ENCODE measurements around the gene CAVIN1.
"Not testable (repeated sequence)": the region's sequence is repeated elsewhere in the genome, so short reads cannot be mapped to it uniquely, and the experiment has no call there.

Gene CAVIN1

DNA sequence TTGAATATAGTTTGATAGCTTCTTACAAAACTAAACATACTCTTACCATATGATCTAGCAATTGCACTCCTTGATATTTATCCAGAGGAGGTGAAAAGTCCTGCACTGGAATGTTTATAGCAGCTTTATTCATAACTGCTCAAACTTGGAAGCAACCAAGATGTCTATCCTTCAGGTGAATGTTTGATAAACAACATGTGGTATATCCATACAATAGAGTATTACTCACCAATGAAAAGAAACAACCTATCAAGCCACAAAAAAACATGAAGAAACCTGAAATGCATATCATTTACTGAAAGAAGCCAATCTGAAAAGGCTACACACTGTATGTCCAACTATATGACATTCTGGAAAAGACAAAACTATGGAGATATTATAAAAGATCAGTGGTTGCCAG, 50.9 kb downstream of the CAVIN1 start:
- no peak for DNase-seq

DNA sequence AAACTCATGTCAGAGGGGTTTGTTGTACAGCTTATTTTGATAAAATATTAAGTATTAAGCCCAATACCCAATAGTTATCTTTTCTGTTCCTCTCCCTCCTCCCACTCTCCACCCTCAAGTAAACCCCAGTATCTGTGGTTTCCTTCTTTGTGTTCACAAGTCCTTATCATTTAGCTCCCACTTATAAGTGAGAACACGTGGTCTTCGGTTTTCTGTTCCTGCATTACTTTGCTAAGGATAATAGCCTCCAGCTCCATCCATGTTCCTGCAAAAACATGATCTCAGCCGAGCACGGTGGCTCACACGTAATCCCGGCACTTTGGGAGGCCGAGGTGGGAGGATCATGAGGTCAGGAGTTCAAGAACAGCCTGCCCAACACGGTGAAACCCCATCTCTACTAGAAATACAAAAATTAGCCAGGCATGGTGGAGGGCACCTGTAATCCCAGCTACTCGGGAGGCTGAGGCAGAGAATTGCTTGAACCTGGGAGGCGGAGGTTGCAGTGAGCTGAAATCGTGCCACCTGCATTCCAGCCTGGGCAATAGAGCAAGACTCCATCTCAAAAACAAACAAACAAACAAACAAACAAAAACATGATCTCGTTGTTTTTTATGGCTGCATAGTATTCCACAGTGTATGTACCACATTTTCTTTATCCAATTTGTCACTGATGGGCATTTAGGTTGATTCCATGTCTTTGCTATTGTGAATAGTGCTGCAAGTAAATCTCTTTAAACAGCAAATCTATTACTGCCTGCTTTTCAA, 54.1 kb downstream of the CAVIN1 start:
- not testable (repeated sequence) for DNase-seq

DNA sequence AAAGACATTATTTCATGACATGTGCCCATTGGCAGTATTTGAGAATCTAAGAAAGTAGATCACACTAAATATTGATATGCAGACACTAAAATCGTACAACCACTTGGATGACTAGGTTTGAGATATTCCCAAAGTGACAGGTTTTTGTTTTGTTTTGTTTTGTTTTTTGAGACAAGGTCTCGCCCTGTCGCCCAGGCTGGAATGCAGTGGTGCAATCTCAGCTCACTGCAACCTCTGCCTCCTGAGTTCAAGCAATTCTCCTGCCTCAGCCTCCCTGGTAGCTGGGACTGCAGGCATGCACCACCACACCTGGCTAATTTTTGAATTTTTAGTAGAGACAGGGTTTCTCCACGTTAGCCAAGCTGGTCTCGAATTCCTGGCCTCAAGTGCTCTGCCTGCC, 54.7 kb downstream of the CAVIN1 start:
- DNase-seq = not testable (repeated sequence)

DNA sequence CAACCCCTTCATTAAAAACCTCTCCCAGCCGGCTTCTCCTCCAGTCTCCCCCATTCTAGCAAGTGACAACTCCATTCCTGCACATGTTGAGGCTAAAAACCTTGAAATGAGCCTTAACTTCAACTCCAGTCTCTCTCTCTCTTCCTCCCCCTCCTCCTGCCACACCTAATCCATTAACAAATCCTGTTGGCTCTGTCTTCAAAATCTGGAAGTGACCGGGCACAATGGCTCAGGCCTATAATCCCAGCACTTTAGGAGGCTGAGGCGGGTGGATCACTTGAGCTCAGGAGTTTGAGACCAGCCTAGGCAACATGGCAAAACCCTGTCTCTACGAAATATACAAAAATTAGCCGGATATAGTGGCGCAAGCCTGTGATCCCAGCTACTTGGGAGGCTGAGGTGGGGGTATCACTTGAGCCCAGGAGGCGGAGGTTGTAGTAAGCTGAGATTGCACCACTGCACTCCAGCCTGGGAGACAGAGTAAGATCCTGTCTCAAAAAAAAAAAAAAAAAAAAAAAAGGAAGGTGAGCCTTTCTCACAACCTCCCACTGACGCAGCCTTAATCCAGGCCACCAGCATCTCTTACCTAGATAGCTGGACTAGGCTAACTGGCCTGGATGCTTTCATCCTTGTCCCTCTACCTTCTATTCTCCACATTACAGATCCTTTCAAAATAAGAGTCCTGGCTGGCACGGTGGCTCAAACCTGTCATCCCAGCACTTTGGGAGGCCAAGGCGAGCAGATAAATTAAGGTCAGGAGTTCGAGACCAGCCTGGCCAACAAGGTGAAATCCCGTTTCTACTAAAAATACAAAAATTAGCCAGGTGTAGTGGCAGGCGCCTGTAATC, 56.7 kb downstream of the CAVIN1 start:
- DNase-seq = not testable (repeated sequence)

DNA sequence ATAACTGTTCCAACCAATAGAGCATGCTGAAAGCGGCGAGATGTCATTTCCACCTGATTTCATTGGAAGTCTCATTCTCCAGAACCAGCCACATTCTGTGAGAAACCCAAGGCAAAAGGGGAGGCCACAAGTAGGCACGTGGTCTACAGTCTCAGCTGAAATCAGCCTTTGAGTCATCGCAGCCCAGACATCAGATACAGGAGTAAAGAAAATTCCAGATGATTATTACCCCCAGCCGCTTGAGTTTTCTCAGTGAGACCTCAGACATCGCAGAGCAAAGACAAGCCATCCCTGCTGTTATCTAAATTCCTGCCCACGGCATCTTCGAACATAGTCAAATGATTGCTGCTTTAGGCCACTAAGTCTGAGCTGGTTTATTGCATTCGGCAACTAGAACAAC, 57.9 kb downstream of the CAVIN1 start:
- DNase-seq = no peak

DNA sequence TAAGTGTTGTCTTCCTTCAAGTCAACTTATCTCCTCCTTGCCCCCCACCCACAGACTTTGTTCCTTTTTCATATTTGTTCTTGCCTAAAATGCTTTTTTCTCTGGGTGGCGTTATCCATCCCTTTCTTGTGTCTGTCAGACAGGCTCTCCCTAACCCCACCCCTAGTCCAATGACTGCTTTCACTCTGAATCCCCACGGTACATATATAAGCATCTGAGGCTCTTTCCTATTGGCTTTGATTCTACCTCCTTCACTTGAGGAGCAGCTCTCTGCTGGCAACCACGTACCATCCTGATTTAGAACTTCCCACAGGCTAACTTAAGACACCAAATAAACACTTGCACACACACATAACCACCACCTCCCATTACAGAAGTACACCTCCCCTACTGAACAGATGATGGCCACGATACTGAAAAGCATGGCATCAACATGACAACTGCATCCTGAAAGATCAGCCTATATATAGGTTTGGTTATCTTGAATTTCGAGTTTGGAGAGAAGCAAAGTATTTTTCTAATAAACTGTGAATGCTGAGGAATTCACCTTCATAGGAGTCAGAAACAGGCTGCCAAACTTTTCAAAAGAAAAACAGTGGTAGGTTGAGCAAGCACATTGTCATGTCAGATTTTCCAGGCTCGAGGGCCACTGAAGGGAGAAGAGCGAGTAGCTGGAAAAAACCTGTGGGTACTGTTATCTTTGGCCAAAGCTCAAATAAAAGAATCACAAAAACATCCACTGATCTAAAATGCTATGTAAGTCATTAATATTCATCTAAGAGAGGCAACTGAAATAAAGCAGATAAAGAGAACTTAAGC, 59.1 kb downstream of the CAVIN1 start:
- DNase-seq = no peak

DNA sequence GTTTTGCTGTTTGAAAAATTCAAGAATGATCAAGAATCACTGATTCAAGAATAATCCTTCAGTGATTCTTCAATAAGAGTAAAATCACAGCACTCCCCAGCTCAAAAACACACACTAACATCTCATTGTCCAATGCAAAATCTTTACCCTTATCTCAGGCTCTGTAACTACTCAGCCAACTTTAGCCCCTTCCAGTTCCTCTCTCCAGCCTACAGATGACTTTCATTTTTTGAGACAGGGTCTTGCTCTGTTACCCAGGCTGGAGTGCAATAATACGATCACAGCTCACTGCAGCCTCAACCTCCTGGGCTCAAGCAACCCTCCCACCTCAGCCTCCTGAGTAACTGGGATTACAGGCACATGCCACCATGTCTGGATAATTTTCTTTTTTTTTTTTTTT, 59.8 kb downstream of the CAVIN1 start:
- no peak for DNase-seq

DNA sequence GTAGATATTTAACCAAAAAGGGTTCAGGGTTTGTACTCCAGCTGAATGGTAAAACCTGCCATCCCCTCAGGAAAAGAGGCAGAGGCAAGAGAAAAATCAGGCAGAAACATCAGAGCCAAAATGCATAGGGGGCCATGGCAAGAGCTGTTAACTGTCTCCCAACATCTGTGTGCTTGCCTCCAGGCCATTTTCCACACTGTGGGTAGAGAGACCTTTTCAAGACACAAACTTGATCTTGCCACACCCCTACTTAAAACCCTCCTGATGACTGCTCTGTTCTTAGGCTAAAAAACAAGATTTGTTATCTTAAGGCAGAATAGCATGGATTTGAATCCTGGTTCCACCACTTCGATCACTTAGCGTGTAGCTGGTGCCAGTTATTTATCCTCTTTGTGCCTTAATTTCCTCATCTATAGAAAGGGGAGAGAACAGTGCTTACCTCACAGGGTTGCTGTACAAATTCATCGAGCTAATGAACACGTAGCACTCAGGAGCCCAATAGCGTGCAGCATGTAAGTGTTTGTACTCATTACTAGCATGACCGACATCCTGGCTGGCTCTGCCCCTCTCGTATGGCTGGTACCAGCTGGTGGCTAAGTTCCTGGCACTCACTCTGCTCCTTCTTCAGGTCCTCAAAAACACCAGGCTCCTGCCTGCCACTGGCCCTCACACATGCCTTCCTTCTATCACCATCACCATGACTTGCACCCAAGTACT, 60.7 kb downstream of the CAVIN1 start:
- DNase-seq = peak; percentile 60

DNA sequence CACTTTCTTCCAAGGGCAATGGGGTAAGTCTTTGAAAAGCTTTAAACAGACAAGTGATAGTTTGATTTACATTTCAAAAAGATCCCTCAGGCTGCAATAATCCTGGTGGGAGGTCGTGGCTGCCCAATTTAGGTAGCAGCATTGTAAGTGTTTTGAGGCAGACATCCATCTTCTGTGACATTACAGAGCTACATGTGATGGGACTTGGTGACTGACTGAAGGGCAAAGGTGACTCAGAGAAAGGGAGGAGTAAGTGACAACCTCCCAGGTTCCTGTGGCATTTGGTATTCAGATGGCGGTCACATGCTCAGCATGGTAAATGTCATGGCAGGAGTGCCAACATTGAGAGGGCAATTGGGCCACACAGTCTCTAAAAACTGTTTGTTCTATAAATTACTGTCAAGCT, 61.3 kb downstream of the CAVIN1 start:
- DNase-seq = no peak

DNA sequence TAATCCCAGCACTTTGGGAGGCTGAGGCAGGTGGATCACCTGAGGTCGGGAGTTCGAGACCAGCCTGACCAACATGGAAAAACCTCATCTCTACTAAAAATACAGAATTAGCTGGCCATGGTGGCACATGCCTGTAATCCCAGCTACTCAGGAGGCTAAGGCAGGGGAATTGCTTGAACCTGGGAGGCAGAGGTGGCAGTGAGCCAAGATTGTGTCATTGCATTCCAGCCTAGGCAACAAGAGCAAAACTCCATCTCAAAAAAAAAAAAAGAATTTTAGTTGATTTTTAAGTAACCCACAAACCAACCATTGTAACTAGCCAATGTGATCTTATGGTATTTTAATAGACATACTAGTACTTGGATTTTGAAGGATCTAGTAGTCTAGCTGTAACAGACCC, 62.7 kb downstream of the CAVIN1 start:
- DNase-seq = not testable (repeated sequence)

DNA sequence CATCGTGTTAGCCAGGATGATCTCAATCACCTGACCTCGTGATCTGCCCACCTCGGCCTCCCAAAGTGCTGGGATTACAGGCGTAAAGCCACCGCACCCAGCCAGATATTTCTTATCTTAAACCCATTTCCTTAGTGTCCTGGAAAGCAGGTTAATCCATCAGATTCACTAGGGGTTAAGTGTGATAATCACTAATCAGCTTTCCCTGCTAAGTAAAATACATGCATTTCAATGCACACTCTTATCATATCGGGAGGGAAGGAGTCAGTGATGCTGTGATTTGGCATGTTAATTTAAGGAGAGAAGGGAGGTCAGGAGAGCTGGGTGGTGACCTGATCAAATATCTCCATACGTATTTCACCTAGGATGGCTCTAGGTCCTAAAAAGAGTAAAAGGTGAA, 63.9 kb downstream of the CAVIN1 start:
- no peak for DNase-seq

DNA sequence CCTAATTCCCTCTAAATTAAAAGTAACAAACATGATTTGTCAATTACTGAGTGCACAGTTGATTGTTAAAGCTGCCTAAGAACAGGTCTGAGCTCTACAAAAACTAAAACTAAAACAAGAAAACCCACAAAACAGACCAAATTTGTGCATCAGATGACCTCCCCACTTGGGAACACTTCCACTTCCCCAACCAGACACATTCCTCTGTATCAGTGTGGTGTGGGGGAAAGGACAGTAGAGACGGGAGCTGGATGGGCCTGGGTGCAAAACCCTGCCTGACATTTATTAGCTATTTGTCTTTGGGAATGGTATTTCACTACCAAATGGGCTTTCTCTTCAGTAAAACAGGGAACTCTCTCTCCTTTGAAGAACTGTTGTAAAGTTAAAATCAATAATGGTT, 64.6 kb downstream of the CAVIN1 start:
- DNase-seq = no peak

DNA sequence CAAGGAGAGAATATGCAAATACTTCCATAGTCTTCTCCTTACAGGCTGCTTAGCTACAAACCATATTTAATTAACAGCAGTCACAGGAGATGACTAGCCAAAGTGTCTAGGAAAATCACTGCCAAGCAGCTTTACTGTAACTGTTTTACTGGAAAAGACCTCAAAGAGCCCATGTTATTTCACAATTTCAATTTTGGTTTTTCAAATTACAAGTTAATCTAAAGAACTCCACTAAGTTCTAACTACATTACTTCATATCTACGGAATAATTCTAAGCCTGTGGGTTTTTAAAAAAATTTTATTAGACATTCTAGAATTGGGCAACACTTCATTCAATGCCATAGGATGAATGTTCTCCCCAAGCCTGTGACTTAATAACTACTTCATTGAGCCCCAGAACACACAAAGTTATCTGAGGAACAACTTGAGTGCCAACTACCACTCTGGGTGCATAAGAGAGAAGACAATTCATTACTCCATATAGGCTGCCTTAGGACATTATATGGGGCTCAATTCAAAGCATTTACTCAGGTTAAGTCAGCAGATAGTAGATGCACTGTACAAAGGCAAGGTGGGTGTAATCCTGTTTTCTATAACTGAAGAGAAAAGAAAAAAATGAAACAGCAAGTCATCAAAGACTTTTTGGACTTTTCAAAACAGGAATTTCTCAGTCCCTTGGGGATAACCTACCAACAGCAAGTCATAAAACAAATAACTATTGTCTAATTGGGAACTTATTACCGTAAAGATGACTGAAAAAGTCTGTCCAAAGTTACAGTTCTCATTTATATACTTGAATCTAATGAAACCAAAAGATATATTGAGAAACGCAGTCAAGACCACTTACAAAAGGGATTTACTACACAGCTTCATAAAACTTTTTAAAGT, 67.9 kb downstream of the CAVIN1 start:
- DNase-seq = no peak

Data from NCI-H2029 treated with DMSO at 0.1 percent for 48 hours (cell line).